BJ (cell line): Measurements from ENCODE around the gene TMEM143. TPM values are rescaled to one million over a fixed set of nuclear protein-coding genes. Genes with fewer than 3 reads are reported as not detected.
"Not testable (repeated sequence)": the region's sequence is repeated elsewhere in the genome, so short reads cannot be mapped to it uniquely, and the experiment has no call there.

Source experiments
- CTCF ChIA-PET: fragments of 350-600 bp; formaldehyde crosslinking; extraction: SDS; loops from one replicate; lab custom pipeline; 2021; ENCODE audit warnings: antibody characterized with exemption, inconsistent platforms; lab: Yijun Ruan, JAX
- POLR2A ChIA-PET: fragments of 300-600 bp; sonication (Branson Sonifier 250); formaldehyde crosslinking; extraction: SDS; loops from one replicate; lab custom pipeline; 2021; ENCODE audit warnings: antibody characterized with exemption; lab: Charles Lee
- DNase-seq: peaks from one replicate; pipeline ENCODE4 v3.0.0-alpha.2; 2011; ENCODE audit warnings: low read depth
- H3K27me3 ChIP-seq: 2 replicates; pipeline ENCODE4 v1.6.0; 2011; ENCODE audit warnings: low read length; ENCODE audit not compliant: control insufficient read depth, insufficient read depth
- H3K36me3 ChIP-seq: 2 replicates; pipeline ENCODE4 v1.5.1; 2011; ENCODE audit warnings: low read length; ENCODE audit not compliant: control insufficient read depth, insufficient read depth
- H3K4me3 ChIP-seq: 2 replicates; pipeline ENCODE4 v1.5.1; 2011; ENCODE audit warnings: low read depth, mild to moderate bottlenecking, control low read depth, low read length
- polyA plus RNA-seq: library from polyadenylated mRNA; depleted of rRNA; stranded (reverse); fragments of >200 nt; gene quantifications from 2 replicates; pipeline ENCODE4 v1.2.3, GENCODE V29; 2011
- TF ChIP-seq, protein P1 (sequence below): IDR thresholded peaks from 2 replicates; pipeline ENCODE4 v1.5.1; 2011; ENCODE audit warnings: low read depth, mild to moderate bottlenecking, control low read depth, inconsistent platforms, low read length, moderate library complexity; ENCODE audit not compliant: insufficient read depth

Gene TMEM143
- polyA plus RNA-seq, 1 experiment, result 9.9 TPM

DNA sequence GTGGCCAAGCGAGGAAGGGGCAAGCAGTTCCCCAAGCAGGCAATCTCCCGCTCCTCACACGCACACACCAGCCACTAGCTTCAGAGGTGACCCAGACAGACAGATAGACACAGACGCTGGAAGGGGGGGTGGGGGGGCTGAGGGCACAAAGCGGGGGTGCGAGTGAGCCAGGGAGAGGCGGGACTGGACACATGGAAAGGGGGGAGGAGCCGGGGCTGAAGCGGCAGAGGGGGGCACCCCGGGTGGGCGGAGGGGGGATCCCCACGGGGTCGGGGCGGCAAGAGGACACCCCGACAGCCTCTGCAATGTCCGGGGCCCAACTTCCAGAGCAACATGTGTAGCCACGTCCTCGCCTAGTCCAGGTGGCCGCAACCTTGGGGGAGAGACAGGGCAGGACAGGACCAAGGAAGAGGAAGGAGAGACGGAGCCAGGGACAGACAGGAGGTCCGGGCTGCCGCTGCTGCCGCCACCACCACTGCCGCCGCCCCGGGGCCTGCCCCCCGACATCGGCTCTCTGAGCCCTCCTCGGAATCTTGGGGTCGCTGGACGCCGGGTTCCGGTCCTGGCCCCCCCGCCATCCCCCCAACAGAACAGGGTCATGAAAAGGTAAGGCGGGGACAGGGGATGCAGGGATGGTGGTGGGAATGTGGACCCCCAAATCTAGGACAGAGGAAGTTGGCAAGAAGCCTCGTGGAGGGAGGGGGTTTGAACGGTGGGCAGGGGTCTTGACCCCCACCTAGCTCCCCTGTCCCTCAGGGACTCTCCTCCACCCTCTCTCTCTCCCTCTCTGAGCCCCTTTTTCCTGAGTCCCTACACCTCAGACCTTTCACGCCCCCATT, 30.8 kb upstream of the TMEM143 start:
- no peaks in the 10 kb centered on the region for H3K36me3 ChIP-seq
- POLR2A ChIA-PET, result no interaction called here
- CTCF ChIA-PET, result interaction anchor here (0.7 to 1.9 kb wide), 5 partner anchors 14 to 212 kb away, joined by 3 to 7 read pairs (median 4); partner anchors contain the start of genes SYNGR4 and TMEM143
- H3K4me3 ChIP-seq, result peak overlapping the region; percentile 34
- TF ChIP-seq, protein P1, sequence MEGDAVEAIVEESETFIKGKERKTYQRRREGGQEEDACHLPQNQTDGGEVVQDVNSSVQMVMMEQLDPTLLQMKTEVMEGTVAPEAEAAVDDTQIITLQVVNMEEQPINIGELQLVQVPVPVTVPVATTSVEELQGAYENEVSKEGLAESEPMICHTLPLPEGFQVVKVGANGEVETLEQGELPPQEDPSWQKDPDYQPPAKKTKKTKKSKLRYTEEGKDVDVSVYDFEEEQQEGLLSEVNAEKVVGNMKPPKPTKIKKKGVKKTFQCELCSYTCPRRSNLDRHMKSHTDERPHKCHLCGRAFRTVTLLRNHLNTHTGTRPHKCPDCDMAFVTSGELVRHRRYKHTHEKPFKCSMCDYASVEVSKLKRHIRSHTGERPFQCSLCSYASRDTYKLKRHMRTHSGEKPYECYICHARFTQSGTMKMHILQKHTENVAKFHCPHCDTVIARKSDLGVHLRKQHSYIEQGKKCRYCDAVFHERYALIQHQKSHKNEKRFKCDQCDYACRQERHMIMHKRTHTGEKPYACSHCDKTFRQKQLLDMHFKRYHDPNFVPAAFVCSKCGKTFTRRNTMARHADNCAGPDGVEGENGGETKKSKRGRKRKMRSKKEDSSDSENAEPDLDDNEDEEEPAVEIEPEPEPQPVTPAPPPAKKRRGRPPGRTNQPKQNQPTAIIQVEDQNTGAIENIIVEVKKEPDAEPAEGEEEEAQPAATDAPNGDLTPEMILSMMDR, result no peak
- no peak for DNase-seq
- H3K27me3 ChIP-seq, result peaks cover 4% of the 10 kb centered on the region; the same call in 1 of the 2 replicates

DNA sequence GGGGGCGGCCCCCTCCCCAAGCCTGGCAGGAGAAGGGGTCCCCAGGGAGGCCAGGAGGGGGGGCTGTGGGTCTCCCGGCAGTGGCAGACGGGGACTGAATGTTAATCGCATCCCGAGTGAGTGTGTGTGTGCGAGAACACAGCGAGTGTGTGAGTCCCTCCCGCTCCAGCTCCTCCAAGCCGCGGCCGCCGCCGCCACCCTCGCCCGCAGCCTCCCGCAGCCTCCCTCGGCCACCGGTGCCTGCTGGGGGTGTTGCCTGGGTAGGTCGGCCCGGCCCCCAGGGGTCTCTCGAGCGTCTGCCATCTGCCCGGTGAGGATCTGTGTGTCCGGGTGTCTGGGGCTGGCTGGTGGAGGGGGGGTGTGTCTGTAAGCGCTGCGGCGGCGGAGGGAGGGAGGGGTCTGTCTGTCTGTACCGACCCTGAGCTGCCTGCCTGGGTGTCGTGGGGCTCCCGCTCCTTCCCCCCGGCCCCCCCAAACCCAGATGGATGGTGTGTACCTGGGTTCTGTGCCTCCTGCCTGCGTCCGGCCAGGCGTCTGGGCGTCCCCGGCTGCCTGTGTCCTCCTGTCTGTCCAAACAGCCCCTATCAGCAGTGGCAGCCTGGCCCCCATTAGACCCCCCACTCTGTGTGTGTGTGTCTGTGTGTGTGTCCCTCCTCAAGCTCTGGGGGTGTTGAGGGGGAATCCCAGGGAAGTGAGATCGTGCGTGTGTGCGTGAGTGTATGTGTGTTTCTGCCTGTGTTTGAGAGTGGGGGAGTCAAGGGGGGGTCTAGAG, 30.0 kb upstream of the TMEM143 start, which contains the start of gene GRIN2D:
TSS of gene GRIN2D (plus strand) at position 110 of the 772 bp plus-strand sequence. CDS start 4,725 bp downstream, outside the sequence.
- CTCF ChIA-PET, result interaction anchor here (0.7 to 1.9 kb wide), 3 partner anchors 30 to 133 kb away, joined by 3 to 7 read pairs (median 4); partner anchors contain the start of genes SYNGR4 and TMEM143
- TF ChIP-seq, protein P1, result no peak
- peaks cover 4% of the 10 kb centered on the region; the same call in 1 of the 2 replicates for H3K27me3 ChIP-seq

DNA sequence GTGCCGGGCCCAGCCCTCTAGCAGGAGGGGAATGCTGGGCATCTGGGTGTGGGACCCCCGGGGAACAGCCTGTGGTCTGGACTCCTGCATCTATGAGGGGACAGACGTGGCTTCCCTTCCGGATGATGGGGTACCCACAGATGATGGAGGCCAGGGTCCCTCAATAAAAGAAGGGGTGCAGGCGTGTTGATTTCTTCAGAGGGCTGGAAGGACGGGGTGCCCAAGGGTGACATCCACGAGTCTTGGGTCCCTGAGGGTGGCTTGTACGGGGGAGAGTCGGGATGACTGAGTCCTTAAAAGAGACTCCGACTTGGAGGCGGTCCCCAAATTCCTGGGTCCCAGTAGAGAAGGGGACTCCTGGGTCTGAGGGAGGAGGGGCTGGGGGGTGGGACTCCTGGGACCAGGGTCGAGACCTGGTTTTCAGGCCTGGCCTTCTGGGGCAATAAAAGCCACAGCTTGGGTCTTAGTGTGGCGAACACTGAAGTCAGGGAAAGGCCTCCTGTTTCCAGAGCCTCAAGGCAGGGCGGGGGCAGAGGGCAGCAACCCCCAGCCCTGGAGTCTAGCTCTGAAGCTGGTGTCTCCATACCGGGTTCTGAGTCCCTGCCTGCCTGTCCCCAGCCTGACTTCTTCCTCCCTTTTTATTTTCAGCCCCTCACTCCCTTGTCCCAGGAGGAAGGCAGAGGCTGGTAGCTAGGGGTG, 29.3 kb upstream of the TMEM143 start:
- peaks cover 2% of the 10 kb centered on the region; the same call in 1 of the 2 replicates for H3K36me3 ChIP-seq
- CTCF ChIA-PET, result interaction anchor here (1.5 to 1.9 kb wide), 2 partner anchors 29 to 96 kb away, joined by 4 to 7 read pairs; partner anchors contain the start of genes SYNGR4 and TMEM143
- POLR2A ChIA-PET, result no interaction called here
- no peak for DNase-seq
- TF ChIP-seq, protein P1, result no peak
- no peak overlapping the region for H3K4me3 ChIP-seq
- H3K27me3 ChIP-seq, result peaks cover 4% of the 10 kb centered on the region; the same call in 1 of the 2 replicates

More for the DNA sequence above, 30.0 kb upstream of the TMEM143 start, which contains the start of gene GRIN2D:
- H3K4me3 ChIP-seq, result peak within 1 kb of the TSS; percentile 34
- no peak for DNase-seq
- POLR2A ChIA-PET, result no interaction called here
- H3K36me3 ChIP-seq, result peaks cover 2% of the 10 kb centered on the region; the same call in 1 of the 2 replicates

DNA sequence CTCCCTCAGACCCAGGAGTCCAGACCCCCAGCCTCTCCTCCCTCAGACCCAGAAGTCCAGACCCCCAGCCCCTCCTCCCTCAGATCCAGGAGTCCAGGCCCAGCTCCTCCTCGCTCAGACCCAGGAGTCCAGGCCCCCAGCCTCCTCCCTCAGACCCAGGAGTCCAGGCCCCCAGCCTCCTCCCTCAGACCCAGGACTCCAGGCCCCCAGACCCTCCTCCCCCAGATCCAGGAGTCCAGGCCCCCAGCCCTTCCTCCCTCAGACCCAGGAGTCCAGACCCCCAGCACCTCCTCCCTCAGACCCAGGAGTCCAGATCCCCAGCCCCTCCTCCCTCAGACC, 28.2 kb upstream of the TMEM143 start:
- H3K4me3 ChIP-seq, DNase-seq, H3K36me3 ChIP-seq, H3K27me3 ChIP-seq: not testable (repeated sequence)
- CTCF ChIA-PET, result interaction anchor here (0.6 to 2.4 kb wide), 35 partner anchors 9 to 1418 kb away, joined by 3 to 18 read pairs (median 5); partner anchors contain the start of genes GRWD1, SYNGR4 and TMEM143
- POLR2A ChIA-PET, result interaction anchor here (0.7 kb wide), 1 partner anchor 70 kb away, joined by 11 read pairs; no protein-coding TSS in a partner anchor
